ENCODE results near the gene CCDC69.

DNA sequence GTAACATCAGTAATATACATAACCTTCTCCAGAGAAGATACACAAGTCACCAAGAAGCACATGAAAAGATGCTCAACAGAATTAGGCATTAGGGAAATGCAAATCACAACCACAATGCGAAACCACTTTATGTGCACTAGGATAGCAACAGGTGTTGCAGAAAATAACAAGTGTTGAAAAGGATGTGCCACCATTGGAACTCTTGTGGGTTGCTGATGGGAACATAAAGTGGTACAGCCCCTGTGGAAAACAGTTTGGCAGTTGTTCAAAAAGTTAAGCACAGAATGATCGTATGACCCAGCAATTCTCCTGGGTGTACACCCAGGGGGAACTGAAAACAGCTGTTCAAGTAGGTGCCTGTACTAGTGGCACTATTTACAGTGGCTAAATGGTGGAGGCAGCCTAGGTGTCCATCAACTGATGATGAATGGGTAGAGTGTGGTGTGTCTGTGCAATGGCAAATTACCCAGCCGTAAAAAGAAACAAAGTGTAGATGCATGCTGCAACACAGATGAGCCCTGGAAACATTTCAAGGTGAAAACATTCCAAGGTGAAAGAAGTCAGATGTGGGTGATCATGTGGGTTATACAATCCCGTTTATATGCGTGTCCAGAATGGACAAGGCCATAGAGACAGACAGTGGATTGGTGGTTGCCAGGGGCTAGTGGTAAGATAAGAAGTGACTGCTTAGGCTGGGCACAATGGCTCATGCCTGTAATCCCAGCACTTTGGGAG lies 27.2 kb downstream of the CCDC69 start:
- TF ChIP-seq POLR2A (IDR thresholded peaks at IDR 0.05; ENCODE audit: low read length): no peak
- TF ChIP-seq GATA1 (IDR thresholded peaks at IDR 0.05; ENCODE audit: low read depth, low read length): no peak

All from erythroblast (primary cell).